Measurements from ENCODE around the gene MRPL23.
A peak's percentile ranks its signal among the peaks of the same experiment; 100 is the strongest.

DNA sequence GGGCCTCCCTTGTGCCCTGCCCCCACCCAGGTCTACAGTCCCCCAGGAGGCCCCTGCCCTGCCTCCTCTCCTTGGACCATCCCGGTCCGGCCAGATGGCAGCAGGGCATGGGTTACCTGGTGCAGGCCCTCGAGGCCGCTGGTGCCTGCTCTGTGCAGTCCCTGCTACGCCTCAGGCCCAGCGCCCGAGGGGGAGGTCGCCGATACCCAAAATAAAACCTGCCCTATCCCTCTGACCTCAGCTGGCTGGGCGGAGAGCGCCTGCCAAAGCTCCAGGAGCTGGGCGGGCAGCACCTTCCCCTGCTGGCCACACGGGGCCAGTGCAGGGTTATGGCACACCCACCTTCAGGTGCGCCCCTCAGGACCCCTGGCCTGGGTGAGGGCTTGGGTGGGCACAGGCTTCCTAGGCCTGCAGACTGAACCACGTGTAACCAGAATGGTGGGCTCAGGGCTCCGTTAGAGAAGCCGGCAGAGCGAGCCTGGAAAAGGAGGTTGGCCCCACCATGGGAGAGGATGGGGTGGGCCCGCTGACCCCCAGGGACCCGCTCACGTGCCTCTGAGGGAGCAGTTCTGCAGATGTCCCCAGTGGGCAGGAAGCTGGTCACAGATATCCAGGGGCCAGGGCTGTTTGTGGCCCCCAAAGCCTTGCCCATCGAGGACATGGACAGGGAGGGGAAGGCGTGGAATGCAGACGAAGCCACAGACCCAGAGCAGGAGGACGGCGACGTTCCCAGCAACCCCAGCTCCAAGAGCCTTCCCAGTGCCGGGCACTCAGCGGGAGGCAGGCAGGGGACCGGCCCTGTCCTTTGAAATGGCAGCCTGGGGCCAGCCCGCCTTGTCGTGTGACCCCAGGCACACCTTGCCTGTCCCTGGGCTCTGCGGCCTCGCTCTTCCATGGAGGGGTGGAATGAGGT lies 29.4 kb upstream of the MRPL23 start:
- TF ChIP-seq, protein P1, sequence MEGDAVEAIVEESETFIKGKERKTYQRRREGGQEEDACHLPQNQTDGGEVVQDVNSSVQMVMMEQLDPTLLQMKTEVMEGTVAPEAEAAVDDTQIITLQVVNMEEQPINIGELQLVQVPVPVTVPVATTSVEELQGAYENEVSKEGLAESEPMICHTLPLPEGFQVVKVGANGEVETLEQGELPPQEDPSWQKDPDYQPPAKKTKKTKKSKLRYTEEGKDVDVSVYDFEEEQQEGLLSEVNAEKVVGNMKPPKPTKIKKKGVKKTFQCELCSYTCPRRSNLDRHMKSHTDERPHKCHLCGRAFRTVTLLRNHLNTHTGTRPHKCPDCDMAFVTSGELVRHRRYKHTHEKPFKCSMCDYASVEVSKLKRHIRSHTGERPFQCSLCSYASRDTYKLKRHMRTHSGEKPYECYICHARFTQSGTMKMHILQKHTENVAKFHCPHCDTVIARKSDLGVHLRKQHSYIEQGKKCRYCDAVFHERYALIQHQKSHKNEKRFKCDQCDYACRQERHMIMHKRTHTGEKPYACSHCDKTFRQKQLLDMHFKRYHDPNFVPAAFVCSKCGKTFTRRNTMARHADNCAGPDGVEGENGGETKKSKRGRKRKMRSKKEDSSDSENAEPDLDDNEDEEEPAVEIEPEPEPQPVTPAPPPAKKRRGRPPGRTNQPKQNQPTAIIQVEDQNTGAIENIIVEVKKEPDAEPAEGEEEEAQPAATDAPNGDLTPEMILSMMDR (IDR thresholded peaks at IDR 0.05), result peak; percentile 86; the same call in 1 of the 2 replicates
- TF ChIP-seq SIN3A (IDR thresholded peaks at IDR 0.05; ENCODE audit: borderline replicate concordance, insufficient read depth, low read depth, low read length) (no peak), POLR2AphosphoS5 (IDR thresholded peaks at IDR 0.05; ENCODE audit: low read depth, low read length) (no peak)

Data from Panc1 (cell line).